ENCODE data around the gene ERVFRD-1.

DNA sequence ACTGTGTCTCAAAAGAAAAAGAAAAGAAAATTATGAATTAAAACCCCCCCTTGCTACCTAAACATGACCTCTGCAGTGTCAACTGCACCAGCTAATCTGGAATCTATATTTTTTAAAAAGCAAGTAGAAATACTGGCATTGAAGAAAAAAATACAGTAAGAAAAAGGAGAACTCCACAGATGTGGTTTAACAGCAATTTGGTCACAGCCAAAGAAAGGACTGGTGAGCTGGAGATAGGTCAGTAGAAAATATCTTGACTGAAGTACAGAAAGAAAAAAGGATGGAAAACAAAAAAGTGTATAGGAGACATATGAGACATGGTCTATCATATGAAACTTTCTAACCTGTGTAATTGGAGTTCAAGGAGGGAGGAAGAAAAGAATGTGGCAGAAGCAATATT, 44.1 kb upstream of the ERVFRD-1 start:
- TF ChIP-seq POLR2A (IDR thresholded peaks at IDR 0.05) (no peak), POLR2AphosphoS5 (IDR thresholded peaks at IDR 0.05; ENCODE audit: insufficient read depth in 1 of 2, low read depth in 1 of 2) (no peak)
- TF ChIP-seq, protein P1, sequence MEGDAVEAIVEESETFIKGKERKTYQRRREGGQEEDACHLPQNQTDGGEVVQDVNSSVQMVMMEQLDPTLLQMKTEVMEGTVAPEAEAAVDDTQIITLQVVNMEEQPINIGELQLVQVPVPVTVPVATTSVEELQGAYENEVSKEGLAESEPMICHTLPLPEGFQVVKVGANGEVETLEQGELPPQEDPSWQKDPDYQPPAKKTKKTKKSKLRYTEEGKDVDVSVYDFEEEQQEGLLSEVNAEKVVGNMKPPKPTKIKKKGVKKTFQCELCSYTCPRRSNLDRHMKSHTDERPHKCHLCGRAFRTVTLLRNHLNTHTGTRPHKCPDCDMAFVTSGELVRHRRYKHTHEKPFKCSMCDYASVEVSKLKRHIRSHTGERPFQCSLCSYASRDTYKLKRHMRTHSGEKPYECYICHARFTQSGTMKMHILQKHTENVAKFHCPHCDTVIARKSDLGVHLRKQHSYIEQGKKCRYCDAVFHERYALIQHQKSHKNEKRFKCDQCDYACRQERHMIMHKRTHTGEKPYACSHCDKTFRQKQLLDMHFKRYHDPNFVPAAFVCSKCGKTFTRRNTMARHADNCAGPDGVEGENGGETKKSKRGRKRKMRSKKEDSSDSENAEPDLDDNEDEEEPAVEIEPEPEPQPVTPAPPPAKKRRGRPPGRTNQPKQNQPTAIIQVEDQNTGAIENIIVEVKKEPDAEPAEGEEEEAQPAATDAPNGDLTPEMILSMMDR (IDR thresholded peaks at IDR 0.05) = no peak
